ENCODE measurements around the gene EPHB2.

- no peak for TF ChIP-seq TAF1 (IDR thresholded peaks at IDR 0.05; ENCODE audit: borderline replicate concordance, insufficient read depth, low read length)
- TF ChIP-seq POLR2AphosphoS5 (IDR thresholded peaks at IDR 0.05; ENCODE audit: low read depth, low read length): no peak
- TF ChIP-seq REST (IDR thresholded peaks at IDR 0.05; ENCODE audit: insufficient read depth in 1 of 2, low read depth in 2 of 2, low read length in 2 of 2): no peak
- TF ChIP-seq SIN3A (IDR thresholded peaks at IDR 0.05; ENCODE audit: borderline replicate concordance, insufficient read depth, low read length): no peak
Measured at GRCh38 chr1:22886211-22886610, 175.6 kb downstream of the EPHB2 start.

Measured in PFSK-1 (cell line).